Calu3 (cell line): ENCODE data around the gene KIF3B. TPM values are rescaled to one million over a fixed set of nuclear protein-coding genes. Genes with fewer than 3 reads are reported as not detected.
A peak's percentile ranks its signal among the peaks of the same experiment; 100 is the strongest.
"Not testable (repeated sequence)": the region's sequence is repeated elsewhere in the genome, so short reads cannot be mapped to it uniquely, and the experiment has no call there.

Experiments
- BruUV-seq: library from RNA; stranded (reverse); fragments of 400-500 nt; replicated peaks from 2 replicates; lab custom pipeline; 2021; lab: Mats Ljungman, UMichigan
- CTCF ChIA-PET: fragments of 300-600 bp; sonication (Branson Sonifier 250); formaldehyde crosslinking; loops from one replicate; lab custom pipeline; 2022; ENCODE audit warnings: antibody characterized with exemption; lab: Charles Lee
- DNase-seq: peaks from one replicate; pipeline ENCODE4 v3.0.0; 2022
- H3K27ac Mint-ChIP-seq: one replicate; pipeline ENCODE4 v1.8.0; 2022; ENCODE audit warnings: mixed read lengths; ENCODE audit not compliant: unreplicated experiment
- H3K27me3 Mint-ChIP-seq: one replicate; pipeline ENCODE4 v1.8.0; 2022; ENCODE audit warnings: mixed read lengths; ENCODE audit not compliant: unreplicated experiment
- H3K36me3 Mint-ChIP-seq: one replicate; pipeline ENCODE4 v1.8.0; 2022; ENCODE audit warnings: mild to moderate bottlenecking, moderate library complexity, mixed read lengths; ENCODE audit not compliant: insufficient read depth, unreplicated experiment
- H3K4me1 Mint-ChIP-seq: one replicate; pipeline ENCODE4 v1.8.0; 2022; ENCODE audit warnings: mild to moderate bottlenecking, low read depth, mixed read lengths; ENCODE audit not compliant: unreplicated experiment
- H3K4me3 Mint-ChIP-seq: one replicate; pipeline ENCODE4 v1.8.0; 2022; ENCODE audit warnings: mild to moderate bottlenecking, low read depth, moderate library complexity, mixed read lengths; ENCODE audit not compliant: unreplicated experiment
- H3K9me3 Mint-ChIP-seq: one replicate; pipeline ENCODE4 v1.8.0; 2022; ENCODE audit warnings: low read depth, mixed read lengths; ENCODE audit not compliant: unreplicated experiment
- intact Hi-C: fragments of 100-400 bp; cut with micrococcal nuclease; formaldehyde crosslinking; loops from one replicate; pipeline ENCODE4 v1.10.0; 2022; ENCODE audit not compliant: unreplicated experiment
- total RNA-seq: library from RNA; stranded (reverse); gene quantifications from 2 replicates; pipeline ENCODE4 v1.2.3, GENCODE V29; 2022
- TF ChIP-seq, protein P1 (sequence below): fragments of 200-600 bp; IDR thresholded peaks from one replicate; pipeline ENCODE4 v1.8.0; 2022; ENCODE audit warnings: antibody characterized with exemption; ENCODE audit not compliant: unreplicated experiment

KIF3B gene
- total RNA-seq, 1 experiment from 2014 or later, result 51.2 TPM

DNA sequence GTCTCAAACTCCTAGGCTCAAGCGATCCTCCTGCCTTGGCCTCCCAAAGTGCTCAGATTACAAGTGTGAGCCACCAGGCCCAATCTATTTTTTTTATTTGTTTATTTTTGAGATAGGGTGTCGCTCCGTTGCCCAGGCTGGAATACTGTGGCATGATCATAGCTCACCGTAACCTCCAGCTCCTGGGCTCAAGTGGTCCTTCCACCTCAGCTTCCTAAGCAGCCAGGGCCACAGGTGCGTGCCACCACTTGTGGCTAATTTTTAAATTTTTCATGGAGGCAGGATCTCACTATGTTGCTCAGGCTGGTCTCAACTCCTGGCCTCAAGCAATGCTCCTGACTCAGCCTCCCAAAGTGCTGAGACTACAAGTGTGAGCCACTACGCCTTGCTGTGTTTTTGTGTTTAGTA, 9.8 kb downstream of the KIF3B start:
- Mint-ChIP-seq H3K9me3 (no peaks in the 10 kb centered on the region), H3K27ac (no peak overlapping the region), H3K36me3 (peaks cover 5% of the 10 kb centered on the region), H3K4me1 (peaks cover 51% of the 10 kb centered on the region), H3K27me3 (no peaks in the 10 kb centered on the region), H3K4me3 (no peak overlapping the region)
- no TSS peak for BruUV-seq
- TF ChIP-seq, protein P1, sequence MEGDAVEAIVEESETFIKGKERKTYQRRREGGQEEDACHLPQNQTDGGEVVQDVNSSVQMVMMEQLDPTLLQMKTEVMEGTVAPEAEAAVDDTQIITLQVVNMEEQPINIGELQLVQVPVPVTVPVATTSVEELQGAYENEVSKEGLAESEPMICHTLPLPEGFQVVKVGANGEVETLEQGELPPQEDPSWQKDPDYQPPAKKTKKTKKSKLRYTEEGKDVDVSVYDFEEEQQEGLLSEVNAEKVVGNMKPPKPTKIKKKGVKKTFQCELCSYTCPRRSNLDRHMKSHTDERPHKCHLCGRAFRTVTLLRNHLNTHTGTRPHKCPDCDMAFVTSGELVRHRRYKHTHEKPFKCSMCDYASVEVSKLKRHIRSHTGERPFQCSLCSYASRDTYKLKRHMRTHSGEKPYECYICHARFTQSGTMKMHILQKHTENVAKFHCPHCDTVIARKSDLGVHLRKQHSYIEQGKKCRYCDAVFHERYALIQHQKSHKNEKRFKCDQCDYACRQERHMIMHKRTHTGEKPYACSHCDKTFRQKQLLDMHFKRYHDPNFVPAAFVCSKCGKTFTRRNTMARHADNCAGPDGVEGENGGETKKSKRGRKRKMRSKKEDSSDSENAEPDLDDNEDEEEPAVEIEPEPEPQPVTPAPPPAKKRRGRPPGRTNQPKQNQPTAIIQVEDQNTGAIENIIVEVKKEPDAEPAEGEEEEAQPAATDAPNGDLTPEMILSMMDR, result no peak
- intact Hi-C loops, result no loop called here
- CTCF ChIA-PET, result no interaction called here
- no peak for DNase-seq

DNA sequence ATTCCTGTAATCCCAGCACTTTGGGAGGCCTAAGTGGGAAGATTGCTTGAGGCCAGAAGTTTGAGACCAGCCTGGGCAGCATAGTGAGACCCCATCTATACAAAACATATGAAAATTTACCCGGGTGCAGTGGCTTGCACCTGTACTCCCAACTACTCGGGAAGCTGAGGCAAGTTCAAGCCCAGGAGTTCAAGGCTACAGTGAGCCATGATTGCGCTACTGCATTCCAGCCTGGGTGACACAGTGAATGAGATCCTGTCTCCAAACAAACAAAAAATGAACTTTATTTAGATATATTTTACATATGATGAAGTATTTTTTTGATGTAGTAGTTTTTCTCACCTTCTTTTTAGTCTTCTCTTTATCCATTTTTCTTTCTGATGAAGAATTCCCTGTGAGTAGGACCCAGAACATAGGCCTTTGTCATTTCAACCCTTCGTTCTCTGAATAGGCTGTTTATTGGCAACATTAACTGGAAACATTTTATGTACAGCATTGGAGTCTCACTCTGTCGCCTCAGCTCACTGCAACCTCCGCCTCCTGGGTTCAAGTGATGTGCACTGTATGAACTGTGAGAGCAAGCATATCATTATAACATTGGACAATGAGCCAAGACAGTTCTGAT, 10.9 kb downstream of the KIF3B start:
- intact Hi-C loops, result loop anchor here (2.0 kb wide), 1 partner anchor 70 kb away; the partner anchor contains the start of gene ASXL1
- no peaks in the 10 kb centered on the region for H3K9me3 Mint-ChIP-seq
- peak overlapping the region; percentile 71 for H3K27ac Mint-ChIP-seq
- peaks cover 58% of the 10 kb centered on the region for H3K4me1 Mint-ChIP-seq
- DNase-seq, result no peak
- H3K36me3 Mint-ChIP-seq, result peaks cover 5% of the 10 kb centered on the region
- no peaks in the 10 kb centered on the region for H3K27me3 Mint-ChIP-seq
- H3K4me3 Mint-ChIP-seq, result no peak overlapping the region
- TF ChIP-seq, protein P1, result no peak
- BruUV-seq, result no TSS peak
- CTCF ChIA-PET, result interaction anchor here (0.6 to 0.7 kb wide), 2 partner anchors 8 to 78 kb away, joined by 3 to 5 read pairs; no protein-coding TSS in a partner anchor

DNA sequence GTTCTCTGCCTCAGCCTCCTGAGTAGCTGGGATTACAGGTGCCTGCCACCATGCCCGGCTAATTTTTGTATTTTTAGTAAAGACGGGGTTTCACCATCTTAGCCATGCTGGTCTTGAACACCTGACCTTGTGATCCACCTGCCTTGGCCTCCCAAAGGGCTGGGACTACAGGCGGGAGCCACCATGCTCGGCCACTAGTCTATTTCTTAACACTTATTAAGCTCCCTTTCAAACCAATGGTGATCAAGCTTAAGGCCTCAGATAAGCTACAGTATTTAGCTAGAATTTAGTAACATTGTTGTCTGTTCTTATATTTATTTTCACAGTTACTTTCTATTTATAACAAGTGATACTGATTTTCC, 11.8 kb downstream of the KIF3B start:
- CTCF ChIA-PET, result interaction anchor here (0.6 to 1.6 kb wide), 7 partner anchors 9 to 818 kb away, joined by 3 to 14 read pairs (median 5); no protein-coding TSS in a partner anchor
- peak overlapping the region; percentile 71 for H3K27ac Mint-ChIP-seq

DNA sequence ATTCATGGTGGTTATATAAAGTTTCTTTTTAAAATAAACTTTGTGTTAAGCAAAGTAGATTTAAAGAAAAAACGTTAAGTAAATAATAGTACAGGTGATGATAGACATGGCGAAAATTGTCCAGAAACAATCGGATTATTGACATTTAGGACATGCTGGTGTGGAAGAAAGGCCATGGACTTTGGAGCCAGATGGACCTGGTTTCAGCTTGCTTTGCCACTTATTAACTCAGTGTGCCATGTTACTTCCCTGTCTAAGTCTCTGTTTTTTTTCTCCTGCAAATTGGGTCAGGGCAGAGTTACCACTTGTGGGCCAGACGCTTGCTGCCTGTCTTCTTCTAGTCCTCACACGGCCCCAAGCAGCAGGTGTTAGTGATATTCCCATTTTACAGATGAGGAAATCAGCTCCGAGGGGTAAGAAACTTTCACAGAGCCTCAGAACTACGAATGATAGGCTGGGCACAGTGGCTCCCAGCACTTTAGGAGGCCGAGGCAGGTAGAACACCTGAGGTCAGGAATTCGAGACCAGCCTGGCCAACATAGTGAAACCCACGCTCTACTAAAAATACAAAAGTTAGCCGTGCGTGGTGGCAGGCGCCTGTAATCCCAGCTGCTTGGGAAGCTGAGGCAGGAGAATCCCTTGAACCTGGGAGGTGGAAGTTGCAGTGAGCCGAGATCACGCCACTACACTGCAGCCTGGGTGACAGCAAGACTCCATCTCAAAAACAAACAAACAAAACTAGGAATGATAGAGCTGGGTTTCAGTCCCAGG, 12.4 kb downstream of the KIF3B start:
- CTCF ChIA-PET, result interaction anchor here (0.6 to 1.6 kb wide), 6 partner anchors 9 to 817 kb away, joined by 3 to 14 read pairs (median 5); no protein-coding TSS in a partner anchor
- Mint-ChIP-seq H3K4me3 (peak overlapping the region; percentile 51), H3K36me3 (peaks cover 5% of the 10 kb centered on the region), H3K27me3 (no peaks in the 10 kb centered on the region), H3K27ac (peak overlapping the region; percentile 71), H3K4me1 (peaks cover 54% of the 10 kb centered on the region), H3K9me3 (no peaks in the 10 kb centered on the region)
- intact Hi-C loops, result loop anchor here (1.0 to 2.0 kb wide), 2 partner anchors 34 to 69 kb away; partner anchors contain the start of gene ASXL1
- DNase-seq, result peak; percentile 71
- TF ChIP-seq, protein P1, result no peak
- no TSS peak for BruUV-seq

More for the DNA sequence above, 11.8 kb downstream of the KIF3B start:
- not testable (repeated sequence) for H3K36me3 Mint-ChIP-seq, DNase-seq, H3K27me3 Mint-ChIP-seq, H3K4me3 Mint-ChIP-seq, BruUV-seq, H3K9me3 Mint-ChIP-seq
- H3K4me1 Mint-ChIP-seq, result peaks cover 60% of the 10 kb centered on the region
- intact Hi-C loops, result loop anchor here (1.0 to 2.0 kb wide), 2 partner anchors 33 to 70 kb away; partner anchors contain the start of gene ASXL1
